ENCODE measurements around the gene IFNA8. TPM values are rescaled to one million over a fixed set of nuclear protein-coding genes. Genes with fewer than 3 reads are reported as not detected.

IFNA8 gene
- total RNA-seq (2021; fragmentation: NEBNext Ultra II Directional; extraction: Animal tissue kit (Norgen Biotek cat#: 25700)) (not detected in 2 replicates), polyA plus RNA-seq (2011; rRNA removed) (not detected in 2 replicates), polyA minus RNA-seq (2011; rRNA and poly(A)+ RNA removed) (not detected in 2 replicates)
- polyA plus RNA-seq (2011; cell fraction: cytosol; rRNA removed), result not detected
- polyA plus RNA-seq (2011; cell fraction: nucleus; rRNA removed), result not detected
- polyA plus RNA-seq (2012, experiment 1 of 2), result not detected in 4 replicates
- not detected for polyA plus RNA-seq (2012, experiment 2 of 2)
- not detected for polyA plus RNA-seq (2013, experiment 1 of 2)
- polyA plus RNA-seq (2013, experiment 2 of 2), result not detected
- not detected for polyA minus RNA-seq (2011; cell fraction: cytosol; rRNA and poly(A)+ RNA removed)
- polyA minus RNA-seq (2011; cell fraction: nucleus; rRNA and poly(A)+ RNA removed), result not detected
- long read RNA-seq, experiment 1, result 0 reads
- long read RNA-seq, experiment 2, result 0 reads

DNA sequence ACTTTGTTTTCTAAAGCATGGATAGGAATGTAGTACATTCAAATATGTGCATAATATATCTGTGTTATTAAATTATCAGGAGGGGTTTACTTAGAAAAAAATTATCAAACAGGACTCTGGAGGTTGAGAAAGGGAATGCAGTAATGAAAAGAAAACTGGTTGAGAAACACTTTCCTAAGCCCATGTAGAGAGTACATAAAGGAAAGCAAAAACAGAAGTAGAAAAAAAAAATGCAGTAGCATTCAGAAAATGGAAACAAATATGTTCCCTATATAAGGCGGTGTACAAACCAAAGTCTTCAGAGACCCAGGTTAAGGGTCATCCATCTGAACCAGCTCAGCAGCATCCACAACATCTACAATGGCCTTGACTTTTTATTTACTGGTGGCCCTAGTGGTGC is at the start of gene IFNA8:
TSS of gene IFNA8 (plus strand) at position 301 of the 400 bp plus-strand sequence. CDS start at position 361, 60 bp downstream.
- Histone ChIP-seq H3K36me3 (ENCODE audit: control insufficient read depth in 2 of 4, insufficient read depth in 4 of 4, low read length in 3 of 4) (no peaks in the 10 kb centered on the region), H2BK12ac (ENCODE audit: low read depth, low read length) (no peak within 1 kb of the TSS), H3K4me3 (ENCODE audit: extremely low read depth in 1 of 4, insufficient read depth in 2 of 4, low read depth in 3 of 4, low read length in 4 of 4) (no peak within 1 kb of the TSS), H4K8ac (ENCODE audit: extremely low read depth, insufficient read depth, low read length) (no peak within 1 kb of the TSS), H2BK15ac (ENCODE audit: low read length) (no peak within 1 kb of the TSS), H3K9ac (replicated peaks in 1 of 4; ENCODE audit: extremely low read depth in 1 of 4, low read depth in 3 of 4, low read length in 3 of 4) (no peak within 1 kb of the TSS), H3K9me3 (ENCODE audit: insufficient read depth in 2 of 2, low read depth in 1 of 2, low read length in 1 of 2) (no peaks in the 10 kb centered on the region), H4K91ac (replicated peaks; ENCODE audit: insufficient read length, low read length) (no peak within 1 kb of the TSS), H3K27me3 (replicated peaks in 1 of 4; ENCODE audit: control insufficient read depth in 3 of 4, extremely low read depth in 1 of 4, insufficient read depth in 3 of 4, low read length in 3 of 4) (no peaks in the 10 kb centered on the region), H3K79me1 (ENCODE audit: low read depth, low read length) (no peaks in the 10 kb centered on the region), H3K79me2 (ENCODE audit: control insufficient read depth in 1 of 2, insufficient read depth in 2 of 2, low read length in 2 of 2) (no peaks in the 10 kb centered on the region), H2BK20ac (ENCODE audit: low read length) (no peak within 1 kb of the TSS), H3K56ac (replicated peaks; ENCODE audit: insufficient read length, low read depth, low read length) (no peak within 1 kb of the TSS), H4K5ac (ENCODE audit: insufficient read length, low read depth, low read length) (no peak within 1 kb of the TSS), H2AFZ (ENCODE audit: low read length) (no peak within 1 kb of the TSS), H4K20me1 (replicated peaks in 1 of 2; ENCODE audit: control insufficient read depth in 1 of 2, insufficient read depth in 2 of 2, low read length in 2 of 2) (no peaks in the 10 kb centered on the region), H2BK5ac (ENCODE audit: low read depth, low read length) (no peak within 1 kb of the TSS), H3K4me1 (replicated peaks in 1 of 4; ENCODE audit: control insufficient read depth in 3 of 4, insufficient read depth in 4 of 4, low read length in 3 of 4) (no peaks in the 10 kb centered on the region), H3K4ac (replicated peaks; ENCODE audit: insufficient read length, low read depth, low read length) (no peak within 1 kb of the TSS), H3K27ac (ENCODE audit: low read depth, low read length) (no peak within 1 kb of the TSS), H2BK120ac (replicated peaks; ENCODE audit: low read depth, low read length) (no peak within 1 kb of the TSS), H3K14ac (ENCODE audit: insufficient read length) (no peak within 1 kb of the TSS), H2AK5ac (ENCODE audit: low read depth, low read length) (no peak within 1 kb of the TSS), H3K23me2 (ENCODE audit: low read depth, low read length) (no peaks in the 10 kb centered on the region), H3K4me2 (ENCODE audit: insufficient read depth in 1 of 2, low read depth in 2 of 2, low read length in 2 of 2) (no peak within 1 kb of the TSS), H3K23ac (ENCODE audit: insufficient read length) (no peak within 1 kb of the TSS), H3K18ac (ENCODE audit: extremely low read depth, low read length) (no peak within 1 kb of the TSS)
- FAIRE-seq (no peak), DNase-seq (ENCODE audit: low read depth in 1 of 2, low spot score in 2 of 2) (no peak)
- 100% methylated on average over 1 of the region's 1 CpG; no CpG with 5 or more reads in 1 of the 2 experiments for WGBS, 2 experiments (ENCODE audit: extremely low coverage in 1 of 2, insufficient coverage in 1 of 2, insufficient read length in 1 of 2, insufficient replicate concordance in 2 of 2, low coverage in 1 of 2, low lambda C conversion rate in 2 of 2, missing lambda C conversion rate in 1 of 2)
- TF ChIP-seq ATF2 (IDR thresholded peaks at IDR 0.05; ENCODE audit: low read length), result no peak
- no peak for TF ChIP-seq POLR2AphosphoS5 (IDR thresholded peaks at IDR 0.05; ENCODE audit: low read depth, low read length)
- TF ChIP-seq SUZ12 (IDR thresholded peaks at IDR 0.05; ENCODE audit: low read length), result no peak
- TF ChIP-seq MAFK (IDR thresholded peaks at IDR 0.05; ENCODE audit: low read depth, low read length), result no peak
- TF ChIP-seq NRF1 (IDR thresholded peaks at IDR 0.05; ENCODE audit: low read depth, low read length), result no peak
- no peak for TF ChIP-seq RXRA (IDR thresholded peaks at IDR 0.05; ENCODE audit: insufficient read depth, low read depth, low read length)
- no peak for TF ChIP-seq TBP (IDR thresholded peaks at IDR 0.05; ENCODE audit: low read depth, low read length)
- no peak for TF ChIP-seq RBBP5 (IDR thresholded peaks at IDR 0.05; ENCODE audit: borderline replicate concordance, low read depth, low read length)
- no peak for TF ChIP-seq ZNF274 (IDR thresholded peaks at IDR 0.05; ENCODE audit: borderline replicate concordance, extremely low read depth, low read length)
- CTCF ChIA-PET (ENCODE audit: partially characterized antibody), result interaction anchor here (0.8 to 2.4 kb wide), 7 partner anchors 13 to 226 kb away, joined by 3 to 8 read pairs (median 5); no protein-coding TSS in a partner anchor
- POLR2A ChIA-PET (ENCODE audit: partially characterized antibody), result no interaction called here

All from H1 (cell line).